GM18873 (cell line): ENCODE results near the gene MXI1.

Experiments
- ATAC-seq: cut with Tn5 transposase; IDR thresholded peaks from one replicate; pipeline ENCODE4 v1.9.1; 2021; ENCODE audit warnings: mild to moderate bottlenecking, moderate library complexity, moderate number of reproducible peaks; ENCODE audit not compliant: unreplicated experiment, low FRiP score

Gene MXI1

GRCh38 chr10:110212119-110213006 is 5.0 kb downstream of the MXI1 start:
- ATAC-seq = no peak

GRCh38 chr10:110214371-110214826 is 7.0 kb downstream of the MXI1 start:
- ATAC-seq = peak; percentile 25

GRCh38 chr10:110215286-110216170 is 8.1 kb downstream of the MXI1 start:
- ATAC-seq = no peak

- ATAC-seq = no peak
These were observed 8.8 kb downstream of the MXI1 start for GRCh38 chr10:110216240-110216639.

GRCh38 chr10:110216942-110217661 is 9.7 kb downstream of the MXI1 start:
- no peak for ATAC-seq

- ATAC-seq = no peak
These were observed 10.2 kb downstream of the MXI1 start for GRCh38 chr10:110217662-110218008.

- no peak for ATAC-seq
These were observed 11.2 kb downstream of the MXI1 start for GRCh38 chr10:110218632-110219031.

GRCh38 chr10:110219884-110220283 is 12.5 kb downstream of the MXI1 start:
- no peak for ATAC-seq

GRCh38 chr10:110220398-110220797 is 13.0 kb downstream of the MXI1 start:
- ATAC-seq = no peak

- no peak for ATAC-seq
These were observed 13.8 kb downstream of the MXI1 start for GRCh38 chr10:110221044-110221720.

GRCh38 chr10:110221721-110222261 is 14.4 kb downstream of the MXI1 start:
- peak; percentile 52 for ATAC-seq

GRCh38 chr10:110222641-110223297 is 15.4 kb downstream of the MXI1 start:
- no peak for ATAC-seq

GRCh38 chr10:110223298-110223925 is 16.0 kb downstream of the MXI1 start:
- no peak for ATAC-seq

GRCh38 chr10:110224992-110225391 is 17.6 kb downstream of the MXI1 start:
- no peak for ATAC-seq

- ATAC-seq = peak; percentile 5
These were observed 18.0 kb downstream of the MXI1 start for GRCh38 chr10:110225441-110225755.

GRCh38 chr10:110225756-110226542 is 18.5 kb downstream of the MXI1 start:
- ATAC-seq = peak; percentile 74

GRCh38 chr10:110226543-110226925 is 19.1 kb downstream of the MXI1 start:
- ATAC-seq = no peak

GRCh38 chr10:110226926-110227641 is 19.7 kb downstream of the MXI1 start:
- no peak for ATAC-seq
